Stomach (tissue), 4 donors: ENCODE results near the gene CORO2B.

ENCODE experiments used
- POLR2AphosphoS5 ChIP-seq, 3 donors: sonication (generic); formaldehyde crosslinking; IDR thresholded peaks; one replicate each; pipeline ENCODE4 v1.6.1; 2016; ENCODE audit warnings: antibody characterized with exemption in 3 of 3
- TF ChIP-seq, protein P1 (sequence below), 7 experiments: fragments of 450-650 bp in 4 of 7; fragments of 200-600 bp in 3 of 7; sonication (generic) in 3 of 7; IDR thresholded peaks; one replicate each; pipeline ENCODE4 v1.5.1; 2016 to 2019; ENCODE audit warnings: antibody characterized with exemption in 7 of 7, control low read depth in 2 of 7, mild to moderate bottlenecking in 1 of 7

DNA sequence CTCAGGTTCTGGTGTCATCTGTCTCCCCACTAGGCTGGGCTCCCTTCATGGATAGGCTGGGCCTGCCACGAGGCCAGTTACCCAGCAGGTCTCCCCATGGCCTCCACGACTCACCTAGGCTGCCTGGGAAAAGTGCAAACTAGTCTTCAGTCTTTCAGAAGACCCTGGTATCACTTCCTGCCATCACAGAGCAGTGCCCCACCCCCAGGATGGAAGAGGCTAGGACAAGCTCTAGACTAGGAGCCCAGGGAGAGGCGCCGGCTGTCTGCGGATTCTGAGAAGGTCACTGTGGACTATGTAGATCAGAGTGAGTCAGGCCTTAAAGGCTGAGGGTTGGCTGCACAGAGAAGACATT, 63.7 kb downstream of the CORO2B start:
- no peak for TF ChIP-seq POLR2AphosphoS5 (IDR thresholded peaks at IDR 0.05)
- TF ChIP-seq, protein P1, sequence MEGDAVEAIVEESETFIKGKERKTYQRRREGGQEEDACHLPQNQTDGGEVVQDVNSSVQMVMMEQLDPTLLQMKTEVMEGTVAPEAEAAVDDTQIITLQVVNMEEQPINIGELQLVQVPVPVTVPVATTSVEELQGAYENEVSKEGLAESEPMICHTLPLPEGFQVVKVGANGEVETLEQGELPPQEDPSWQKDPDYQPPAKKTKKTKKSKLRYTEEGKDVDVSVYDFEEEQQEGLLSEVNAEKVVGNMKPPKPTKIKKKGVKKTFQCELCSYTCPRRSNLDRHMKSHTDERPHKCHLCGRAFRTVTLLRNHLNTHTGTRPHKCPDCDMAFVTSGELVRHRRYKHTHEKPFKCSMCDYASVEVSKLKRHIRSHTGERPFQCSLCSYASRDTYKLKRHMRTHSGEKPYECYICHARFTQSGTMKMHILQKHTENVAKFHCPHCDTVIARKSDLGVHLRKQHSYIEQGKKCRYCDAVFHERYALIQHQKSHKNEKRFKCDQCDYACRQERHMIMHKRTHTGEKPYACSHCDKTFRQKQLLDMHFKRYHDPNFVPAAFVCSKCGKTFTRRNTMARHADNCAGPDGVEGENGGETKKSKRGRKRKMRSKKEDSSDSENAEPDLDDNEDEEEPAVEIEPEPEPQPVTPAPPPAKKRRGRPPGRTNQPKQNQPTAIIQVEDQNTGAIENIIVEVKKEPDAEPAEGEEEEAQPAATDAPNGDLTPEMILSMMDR (IDR thresholded peaks at IDR 0.05) = no peak
